Inflammatory macrophage (primary cell): ENCODE measurements around the gene NPAS3.

Experiments
- DNase-seq, 2 donors: peaks; one replicate each; pipeline ENCODE4 v3.0.0-alpha.2; 2020 to 2022

Gene NPAS3

DNA sequence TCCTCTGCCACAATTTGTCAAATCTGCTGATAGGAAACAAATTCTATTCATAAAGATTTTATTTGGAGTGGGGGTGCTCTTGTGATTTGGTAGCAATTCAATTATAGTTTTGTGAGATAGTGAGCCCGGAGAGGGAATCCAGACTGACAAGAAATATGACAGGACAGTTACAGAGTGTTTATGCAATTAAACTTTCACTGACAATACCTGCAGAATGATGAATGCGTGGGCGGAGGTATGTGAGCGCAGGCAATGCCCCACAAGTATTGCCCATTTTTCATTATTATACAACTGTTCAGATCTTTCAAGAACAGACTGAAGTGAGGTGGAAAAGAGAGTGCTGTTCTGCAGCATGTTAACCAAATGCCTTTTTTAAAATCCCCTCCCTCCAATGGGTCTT is 753.2 kb downstream of the NPAS3 start:
- no peak for DNase-seq

- DNase-seq, result no peak
Measured at GRCh38 chr14:33692762-33693161, 754.1 kb downstream of the NPAS3 start.

GRCh38 chr14:33693237-33693636 is 754.6 kb downstream of the NPAS3 start:
- DNase-seq, result no peak

GRCh38 chr14:33696165-33696564 is 757.5 kb downstream of the NPAS3 start:
- DNase-seq, result no peak

GRCh38 chr14:33699300-33699983 is 760.8 kb downstream of the NPAS3 start:
- DNase-seq, result no peak

- DNase-seq, result no peak
Measured at GRCh38 chr14:33700052-33700451, 761.4 kb downstream of the NPAS3 start.

GRCh38 chr14:33702293-33702692 is 763.6 kb downstream of the NPAS3 start:
- DNase-seq, result no peak

GRCh38 chr14:33704481-33704880 is 765.8 kb downstream of the NPAS3 start:
- no peak for DNase-seq

GRCh38 chr14:33705490-33705889 is 766.8 kb downstream of the NPAS3 start:
- no peak for DNase-seq

DNA sequence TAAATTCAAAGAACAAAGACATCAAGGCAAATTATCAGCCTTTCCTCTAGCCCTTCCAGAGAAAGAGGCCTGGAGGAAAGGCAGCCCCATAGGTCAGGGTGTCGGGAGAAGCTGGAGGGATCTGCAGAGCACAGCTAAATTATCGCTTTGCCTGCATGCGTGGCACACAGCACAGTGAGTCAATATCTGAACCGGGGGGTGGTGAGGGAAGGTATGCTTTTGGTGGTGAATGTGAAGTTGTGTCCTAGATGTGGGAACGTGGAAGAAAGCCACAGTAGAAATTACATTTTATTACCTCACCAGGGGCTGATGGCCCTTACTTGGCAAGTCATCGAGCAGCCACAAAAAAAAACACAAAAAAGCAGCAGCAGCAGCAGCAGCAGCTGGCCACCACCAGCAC is 769.0 kb downstream of the NPAS3 start:
- DNase-seq, result no peak

DNA sequence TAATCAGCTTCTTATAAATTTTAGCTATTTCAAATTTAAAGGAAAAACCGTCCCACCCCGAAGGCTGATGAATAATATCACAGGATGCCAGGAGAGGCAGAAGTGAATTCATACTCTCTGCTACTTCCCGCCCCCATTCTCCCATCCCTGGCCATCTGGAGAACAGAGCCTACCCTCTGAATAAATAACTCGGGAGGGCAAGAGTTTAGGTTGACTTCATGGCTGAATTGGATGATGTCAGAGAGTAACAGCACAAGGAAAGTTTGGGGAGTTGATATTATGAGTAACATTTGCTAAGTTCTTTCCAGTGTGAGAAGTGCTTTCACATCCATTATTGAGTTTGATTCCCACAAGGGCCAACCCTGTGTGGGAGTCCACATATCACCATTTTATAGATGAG is 770.6 kb downstream of the NPAS3 start:
- DNase-seq, result no peak

DNA sequence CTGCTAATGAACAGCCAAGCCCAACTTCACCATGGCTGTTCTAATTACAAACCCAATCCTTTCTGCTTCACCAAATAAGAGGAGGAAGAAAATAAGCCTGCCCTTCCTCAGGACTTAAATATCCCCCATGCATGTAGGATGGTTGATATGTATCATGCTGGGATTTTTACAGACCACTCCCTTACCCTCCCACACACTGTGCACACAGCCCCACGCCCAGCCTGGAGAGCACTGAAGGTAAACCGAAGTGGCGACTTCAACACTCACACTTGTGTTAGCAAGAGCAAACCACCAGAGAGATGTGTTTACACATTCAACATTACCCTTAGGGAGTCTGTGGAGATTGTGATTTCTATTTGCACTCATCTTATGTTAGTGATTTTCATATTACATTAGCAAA is 771.0 kb downstream of the NPAS3 start:
- DNase-seq, result no peak

DNA sequence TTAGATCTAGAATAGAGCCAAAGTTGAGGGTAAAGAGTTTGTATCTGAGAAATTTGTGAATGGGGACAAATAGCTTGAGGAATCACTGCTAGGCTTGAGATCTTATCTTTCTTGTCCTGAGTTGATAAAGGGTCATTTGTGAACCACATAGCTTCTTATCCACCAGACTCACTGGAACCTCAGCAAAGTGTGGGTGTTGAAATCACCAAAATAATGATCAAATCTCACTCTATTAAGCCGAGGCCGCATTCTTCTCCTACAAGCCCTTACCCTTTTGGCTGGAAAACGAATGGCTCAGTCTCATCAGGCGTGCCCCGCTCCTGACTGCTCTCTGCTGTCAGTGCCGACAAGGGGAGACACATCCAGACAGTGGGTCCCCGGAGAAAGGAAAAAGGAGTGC is 771.6 kb downstream of the NPAS3 start:
- DNase-seq, result no peak

GRCh38 chr14:33711194-33711593 is 772.5 kb downstream of the NPAS3 start:
- no peak for DNase-seq

GRCh38 chr14:33711811-33712216 is 773.1 kb downstream of the NPAS3 start:
- DNase-seq, result no peak

DNA sequence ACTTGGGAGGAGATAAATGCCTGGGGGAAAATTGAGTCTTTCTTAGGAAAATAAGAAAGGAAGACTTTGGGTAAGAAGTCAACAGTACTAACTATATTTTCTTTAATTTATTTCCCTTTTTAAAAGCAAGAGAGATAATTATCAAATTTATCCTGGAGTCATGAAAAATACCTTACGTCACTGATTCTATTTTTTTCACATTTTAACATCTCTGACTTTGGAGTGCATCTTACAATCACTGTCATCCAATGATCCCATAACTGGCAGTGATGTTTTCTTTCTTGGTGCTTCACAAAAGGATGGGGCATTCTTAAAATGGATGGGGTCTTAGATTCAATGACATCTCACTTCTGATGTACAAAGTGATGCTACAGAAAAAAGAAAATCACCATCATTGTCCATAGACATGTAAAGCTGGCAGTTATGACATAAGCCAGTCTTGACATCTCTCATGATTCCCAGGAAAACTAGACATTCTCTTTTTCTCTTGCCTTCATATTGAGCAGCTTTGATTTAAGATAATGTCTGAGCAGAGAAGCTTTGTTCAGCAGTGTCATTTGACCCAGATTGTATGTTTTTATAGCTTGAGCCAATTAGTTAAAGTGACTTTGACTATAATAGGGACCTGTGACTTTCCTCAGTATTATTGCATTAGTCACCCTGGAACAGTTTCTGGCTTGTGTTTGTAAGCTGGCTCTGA is 776.0 kb downstream of the NPAS3 start:
- no peak for DNase-seq

DNA sequence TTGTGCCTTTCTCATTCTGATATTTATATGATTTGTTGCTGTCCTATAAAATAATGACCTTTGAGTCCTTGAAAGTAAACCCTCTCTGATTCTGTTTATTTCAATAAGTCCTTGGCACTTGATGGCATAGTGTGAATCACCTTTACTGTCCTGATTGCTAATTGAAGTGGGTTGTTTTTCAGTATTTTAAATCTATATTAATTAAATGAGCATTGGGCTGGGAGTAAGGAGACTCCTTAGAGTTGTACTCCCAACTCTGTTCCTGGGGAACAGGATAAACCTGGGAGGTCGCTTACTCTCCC is 776.5 kb downstream of the NPAS3 start:
- DNase-seq, result no peak

DNA sequence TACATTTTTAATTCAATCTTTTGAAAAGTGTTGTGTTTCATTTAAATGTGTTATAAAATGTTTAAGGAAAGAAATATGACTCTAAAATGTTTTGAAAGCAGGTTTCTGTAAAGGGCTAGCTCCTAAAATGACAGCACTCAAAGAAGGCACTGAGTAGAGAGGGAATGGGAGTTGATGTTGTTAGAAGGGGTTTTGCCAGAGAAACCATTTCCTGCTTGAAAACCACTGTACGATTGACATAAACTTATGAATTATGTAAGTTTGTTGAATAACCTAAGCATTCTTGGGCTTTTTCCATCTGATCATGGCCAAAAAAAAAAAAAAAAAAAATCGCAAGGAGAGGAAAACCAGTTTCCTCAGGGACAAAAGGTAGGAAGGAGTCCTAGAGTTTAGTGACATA is 778.2 kb downstream of the NPAS3 start:
- DNase-seq, result no peak

DNA sequence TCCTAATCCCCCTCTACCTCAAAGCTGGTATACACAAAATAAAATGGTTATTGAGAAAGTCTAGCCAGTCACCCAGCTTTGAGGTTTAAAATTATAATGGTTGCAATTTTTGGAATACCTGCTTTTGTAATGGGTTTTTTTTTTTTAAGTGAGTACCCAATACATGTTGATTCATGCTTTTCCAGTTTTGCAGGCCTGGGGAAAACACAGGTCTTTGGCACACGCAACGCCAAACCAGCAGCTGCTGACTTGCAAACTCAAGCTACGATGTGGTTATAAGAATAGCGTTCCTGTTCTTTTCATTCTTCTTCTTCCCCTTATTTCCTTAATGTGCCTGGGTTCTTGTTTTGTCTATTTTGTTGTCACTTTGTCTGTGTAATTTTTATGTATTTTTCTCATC is 779.2 kb downstream of the NPAS3 start:
- no peak for DNase-seq

- DNase-seq, result no peak
Measured at GRCh38 chr14:33720284-33720787, 781.7 kb downstream of the NPAS3 start.

DNA sequence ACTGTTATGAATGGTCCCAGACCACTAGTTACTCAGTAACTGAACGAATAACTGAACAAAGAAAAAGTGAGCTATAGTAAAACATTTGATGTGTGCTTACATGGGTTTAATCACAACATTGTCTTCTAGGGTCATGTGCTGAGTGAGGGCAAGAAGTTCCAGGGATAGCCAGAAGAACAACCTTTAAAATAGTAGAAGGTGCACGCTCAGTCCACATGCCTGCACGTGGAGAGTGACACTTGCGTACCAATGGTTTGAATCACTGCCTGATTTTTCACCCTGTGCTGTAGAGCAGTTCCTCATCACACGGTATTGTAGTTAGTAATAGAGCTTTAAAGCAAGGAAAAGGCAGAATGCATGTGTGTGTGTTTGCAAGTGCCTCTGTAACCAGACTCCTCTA is 788.0 kb downstream of the NPAS3 start:
- DNase-seq, result no peak

DNA sequence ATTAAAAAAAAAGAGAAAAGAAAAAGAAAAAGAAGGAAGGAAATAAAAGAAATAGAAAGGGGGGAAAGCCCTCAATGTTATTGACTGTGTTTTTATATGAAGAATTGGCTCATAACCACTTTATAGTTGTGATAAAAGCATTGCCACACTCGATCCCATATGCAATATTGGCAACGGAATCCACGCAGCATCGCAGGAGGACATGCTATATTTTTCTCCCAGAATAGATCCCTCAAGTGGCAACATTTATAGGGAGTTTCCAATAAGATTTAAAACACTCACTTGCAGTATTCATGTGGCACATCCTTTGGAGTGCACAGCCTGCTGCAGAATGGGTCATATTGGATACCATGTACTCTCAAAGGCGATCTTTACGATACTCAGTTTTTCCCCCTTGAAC is 788.9 kb downstream of the NPAS3 start:
- DNase-seq, result no peak

- DNase-seq, result no peak
Measured at GRCh38 chr14:33728010-33728498, 789.4 kb downstream of the NPAS3 start.

- DNase-seq, result no peak
Measured at GRCh38 chr14:33730156-33730555, 791.5 kb downstream of the NPAS3 start.

GRCh38 chr14:33732175-33732574 is 793.5 kb downstream of the NPAS3 start:
- DNase-seq, result no peak
